H1 (cell line): Measurements from ENCODE around the gene CFHR1. TPM values are rescaled to one million over a fixed set of nuclear protein-coding genes. Genes with fewer than 3 reads are reported as not detected.

ENCODE experiments used
- polyA plus RNA-seq, 7 experiments: library from polyadenylated mRNA; depleted of rRNA in 3 of 7; stranded (reverse) in 5 of 7; unstranded in 2 of 7; fragments of >200 nt in 5 of 7; fragments of 200-250 nt in 2 of 7; gene quantifications; 1 replicate in 5 of 7; 2 replicates in 1 of 7; 4 replicates in 1 of 7; pipeline versions ENCODE4 v1.2.1 to v1.2.3, GENCODE V29; 2011 to 2013; ENCODE audit warnings: missing spikeins in 2 of 7, mixed read lengths in 2 of 7
- total RNA-seq: library from RNA; stranded (reverse); fragmentation: NEBNext Ultra II Directional; extraction: Animal tissue kit (Norgen Biotek cat#: 25700); gene quantifications from 2 replicates; pipeline ENCODE4 v1.2.1, GENCODE V29; 2021

The CFHR1 gene
- total and polyA plus RNA-seq, 2 of the 8 experiments (the other 6 are each of a cell fraction or from before 2014, with no cell fraction given), result not detected

Other genes starting within 250 kb of the CFHR1 start
- 9.3 and 10.2 TPM in 2 replicates for gene KCNT2, start 211.3 kb upstream of the CFHR1 start, total RNA-seq
- gene KCNT2, start 211.3 kb upstream of the CFHR1 start, polyA plus RNA-seq (2011; rRNA removed), result 2.3 TPM in 2 replicates
- not detected in 2 replicates for gene CFH, start 167.7 kb upstream of the CFHR1 start, total RNA-seq
- not detected in 2 replicates for gene CFH, start 167.7 kb upstream of the CFHR1 start, polyA plus RNA-seq (2011; rRNA removed)
- 0.52 and 1.0 TPM in 2 replicates for gene CFHR3, start 44.9 kb upstream of the CFHR1 start, total RNA-seq
- 0.08 and 0.20 TPM in 2 replicates for gene CFHR3, start 44.9 kb upstream of the CFHR1 start, polyA plus RNA-seq (2011; rRNA removed)
- not detected in 2 replicates for gene CFHR4, start 68.3 kb downstream of the CFHR1 start, total RNA-seq
- not detected in 2 replicates for gene CFHR4, start 68.3 kb downstream of the CFHR1 start, polyA plus RNA-seq (2011; rRNA removed)
- not detected in 2 replicates for gene CFHR2, start 124.0 kb downstream of the CFHR1 start, total RNA-seq
- not detected in 2 replicates for gene CFHR2, start 124.0 kb downstream of the CFHR1 start, polyA plus RNA-seq (2011; rRNA removed)
- not detected in 2 replicates for gene CFHR5, start 157.8 kb downstream of the CFHR1 start, total RNA-seq
- gene CFHR5, start 157.8 kb downstream of the CFHR1 start, polyA plus RNA-seq (2011; rRNA removed), result not detected in 2 replicates
- not detected in 2 replicates for gene F13B, start 247.5 kb downstream of the CFHR1 start, total RNA-seq
- not detected in 2 replicates for gene F13B, start 247.5 kb downstream of the CFHR1 start, polyA plus RNA-seq (2011; rRNA removed)